Activated CD8-positive, alpha-beta memory T cell treated with anti-CD3 and anti-CD28 coated beads, Interleukin-2, amount 50 U/mL, for 1 hour (primary cell): Measurements from ENCODE around the gene CD96.
A peak's percentile ranks its signal among the peaks of the same experiment; 100 is the strongest.
"Not testable (repeated sequence)": the region's sequence is repeated elsewhere in the genome, so short reads cannot be mapped to it uniquely, and the experiment has no call there.

Experiments
- DNase-seq: peaks from one replicate; pipeline ENCODE4 v3.0.0-alpha.2; 2020; ENCODE audit errors: extremely low read depth

Gene CD96

GRCh38 chr3:111541911-111542483, at the start of gene CD96:
CD96 (plus strand) TSS chr3:111542197; CDS start chr3:111542249, 52 bp downstream.
- peak; percentile 87 for DNase-seq

- no peak for DNase-seq
Measured at GRCh38 chr3:111493276-111493675, 48.7 kb upstream of the CD96 start.

- no peak for DNase-seq
Measured at GRCh38 chr3:111496894-111497559, 45.0 kb upstream of the CD96 start.

GRCh38 chr3:111498022-111498421, 44.0 kb upstream of the CD96 start:
- DNase-seq = no peak

- DNase-seq = no peak
Measured at GRCh38 chr3:111506435-111506834, 35.6 kb upstream of the CD96 start.

GRCh38 chr3:111509308-111509707, 32.7 kb upstream of the CD96 start:
- DNase-seq = no peak

- no peak for DNase-seq
Measured at GRCh38 chr3:111517801-111518200, 24.2 kb upstream of the CD96 start.

- no peak for DNase-seq
Measured at GRCh38 chr3:111519178-111519855, 22.7 kb upstream of the CD96 start.

GRCh38 chr3:111521891-111522290, 20.1 kb upstream of the CD96 start:
- no peak for DNase-seq

- not testable (repeated sequence) for DNase-seq
Measured at GRCh38 chr3:111524486-111524885, 17.5 kb upstream of the CD96 start.

GRCh38 chr3:111531446-111531845, 10.6 kb upstream of the CD96 start:
- no peak for DNase-seq

GRCh38 chr3:111534701-111535100, 7.3 kb upstream of the CD96 start:
- DNase-seq = no peak

- no peak for DNase-seq
Measured at GRCh38 chr3:111538111-111538510, 3.9 kb upstream of the CD96 start.

- no peak for DNase-seq
Measured at GRCh38 chr3:111538681-111539083, 3.3 kb upstream of the CD96 start.

GRCh38 chr3:111539351-111540331, 2.4 kb upstream of the CD96 start:
- no peak for DNase-seq

GRCh38 chr3:111541391-111541790, 606 bp upstream of the CD96 start:
- DNase-seq = no peak

- no peak for DNase-seq
Measured at GRCh38 chr3:111542611-111543300, 759 bp downstream of the CD96 start.

- no peak for DNase-seq
Measured at GRCh38 chr3:111545349-111545748, 3.4 kb downstream of the CD96 start.

- DNase-seq = peak; percentile 58
Measured at GRCh38 chr3:111547631-111548030, 5.6 kb downstream of the CD96 start.

GRCh38 chr3:111548092-111548491, 6.1 kb downstream of the CD96 start:
- no peak for DNase-seq

- no peak for DNase-seq
Measured at GRCh38 chr3:111548756-111549155, 6.8 kb downstream of the CD96 start.
